Trophoblast cell (in vitro differentiated cells and primary cell): Measurements from ENCODE around the gene ERBB4.

Experiments
- DNase-seq, 2 donors: peaks; one replicate each; pipeline ENCODE4 v3.0.0-alpha.2; 2016
- H2AFZ ChIP-seq: 2 replicates; pipeline ENCODE4 v1.6.1; 2013; ENCODE audit warnings: low read length, moderate library complexity, mild to moderate bottlenecking; ENCODE audit not compliant: insufficient read depth, poor library complexity
- H2AK5ac ChIP-seq: 2 replicates; pipeline ENCODE4 v1.6.1; 2013; ENCODE audit warnings: mild to moderate bottlenecking, low read length
- H2BK120ac ChIP-seq: 2 replicates; pipeline ENCODE4 v1.6.1; 2013; ENCODE audit warnings: low read length, mild to moderate bottlenecking, moderate library complexity; ENCODE audit not compliant: insufficient read depth, poor library complexity
- H2BK12ac ChIP-seq: 2 replicates; pipeline ENCODE4 v1.6.1; 2013; ENCODE audit warnings: mild to moderate bottlenecking, low read length, moderate library complexity
- H2BK5ac ChIP-seq: 2 replicates; pipeline ENCODE4 v1.6.1; 2013; ENCODE audit warnings: low read length, low read depth, moderate library complexity, mild to moderate bottlenecking; ENCODE audit not compliant: poor library complexity
- H3K14ac ChIP-seq: 2 replicates; pipeline ENCODE4 v1.6.1; 2013; ENCODE audit warnings: mild to moderate bottlenecking, low read length
- H3K18ac ChIP-seq: 2 replicates; pipeline ENCODE4 v1.6.1; 2013; ENCODE audit warnings: mild to moderate bottlenecking, low read length
- H3K23ac ChIP-seq: 2 replicates; pipeline ENCODE4 v1.6.1; 2013; ENCODE audit warnings: low read length
- H3K27ac ChIP-seq: 2 replicates; pipeline ENCODE4 v1.5.1; 2013; ENCODE audit warnings: low read depth, mild to moderate bottlenecking, inconsistent platforms, low read length, moderate library complexity
- H3K27me3 ChIP-seq: 2 replicates; pipeline ENCODE4 v1.6.1; 2013; ENCODE audit warnings: inconsistent platforms, mild to moderate bottlenecking, low read length, moderate library complexity; ENCODE audit not compliant: insufficient read depth
- H3K36me3 ChIP-seq, 2 experiments: 1 replicate in 1 of 2; 2 replicates in 1 of 2; pipeline ENCODE4 v1.6.1; 2013; ENCODE audit warnings: low read length in 2 of 2, mild to moderate bottlenecking in 2 of 2, moderate library complexity in 1 of 2; ENCODE audit not compliant: insufficient read depth in 2 of 2, control insufficient read depth in 1 of 2
- H3K4ac ChIP-seq: 2 replicates; pipeline ENCODE4 v1.6.1; 2013; ENCODE audit warnings: low read depth, mild to moderate bottlenecking, low read length, moderate library complexity
- H3K4me1 ChIP-seq, 2 experiments: 1 replicate in 1 of 2; 2 replicates in 1 of 2; pipeline ENCODE4 v1.6.1; 2013; ENCODE audit warnings: low read length in 2 of 2, mild to moderate bottlenecking in 2 of 2, moderate library complexity in 1 of 2; ENCODE audit not compliant: insufficient read depth in 2 of 2, control insufficient read depth in 1 of 2
- H3K4me2 ChIP-seq: 2 replicates; pipeline ENCODE4 v1.6.1; 2013; ENCODE audit warnings: inconsistent platforms, mild to moderate bottlenecking, low read length, moderate library complexity
- H3K4me3 ChIP-seq: 2 replicates; pipeline ENCODE4 v1.5.1; 2013; ENCODE audit warnings: mild to moderate bottlenecking, low read depth, low read length, inconsistent platforms
- H3K79me1 ChIP-seq: one replicate; pipeline ENCODE4 v1.6.1; 2013; ENCODE audit warnings: low read length
- H3K79me2 ChIP-seq: 2 replicates; pipeline ENCODE4 v1.6.1; 2013; ENCODE audit warnings: low read length, mild to moderate bottlenecking; ENCODE audit not compliant: control insufficient read depth, insufficient read depth, poor library complexity
- H3K9ac ChIP-seq: 2 replicates; pipeline ENCODE4 v1.6.1; 2013; ENCODE audit warnings: mild to moderate bottlenecking, low read length
- H3K9me3 ChIP-seq: 2 replicates; pipeline ENCODE4 v1.6.1; 2013; ENCODE audit warnings: low read depth, mild to moderate bottlenecking, control low read depth, inconsistent platforms, low read length; ENCODE audit not compliant: insufficient read depth
- H4K12ac ChIP-seq: 2 replicates; pipeline ENCODE4 v1.6.1; 2013; ENCODE audit warnings: low read depth, mild to moderate bottlenecking, low read length, moderate library complexity
- H4K8ac ChIP-seq: 2 replicates; pipeline ENCODE4 v1.6.1; 2013; ENCODE audit warnings: low read depth, mild to moderate bottlenecking, low read length, moderate library complexity
- H4K91ac ChIP-seq: one replicate; pipeline ENCODE4 v1.6.1; 2013; ENCODE audit warnings: low read depth, mild to moderate bottlenecking, low read length, moderate library complexity
- WGBS: extraction: QIAGEN DNeasy Blood & Tissue Kit; methylation state at CpG from one replicate; pipeline ENCODE4 v1.1.7; 2013; ENCODE audit warnings: missing lambda C conversion rate; ENCODE audit not compliant: insufficient read length, insufficient coverage; ENCODE audit errors: extremely low coverage; 5-methylcytosine and 5-hydroxymethylcytosine counted together

ERBB4 gene

DNA sequence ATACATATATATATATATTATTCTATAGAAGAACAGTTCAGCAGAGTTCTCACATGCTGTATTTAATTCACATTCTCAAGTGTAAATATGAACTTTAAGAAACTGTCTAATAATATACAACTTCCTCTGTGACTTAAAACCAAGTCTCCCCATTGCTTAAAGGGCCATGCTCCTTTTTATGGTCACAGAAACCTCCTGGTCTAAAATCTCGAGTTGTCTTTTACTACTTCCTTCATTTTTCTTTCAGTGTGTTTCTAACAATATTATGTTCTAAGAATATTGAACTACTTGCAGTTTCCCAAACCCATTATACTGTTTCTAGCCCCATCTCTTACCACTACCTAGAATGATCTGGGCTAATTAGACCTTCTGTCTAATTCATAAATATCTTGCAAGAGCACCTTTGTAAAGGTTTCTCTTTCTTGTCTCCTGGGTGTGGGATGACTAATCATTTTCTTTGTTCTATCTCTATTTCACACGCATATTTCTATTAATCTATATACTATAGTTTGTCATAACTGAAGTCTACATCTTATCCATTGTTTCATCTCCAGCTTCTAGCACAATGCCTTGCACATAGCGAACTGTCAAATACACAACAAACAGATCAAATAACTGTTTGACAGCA is 48.8 kb downstream of the ERBB4 start:
- no peak overlapping the region for H2BK5ac ChIP-seq
- H3K4me1 ChIP-seq = no peaks in the 10 kb centered on the region
- no peak for DNase-seq
- no peaks in the 10 kb centered on the region for H3K9me3 ChIP-seq
- H3K36me3 ChIP-seq = no peaks in the 10 kb centered on the region
- no peak overlapping the region for H3K9ac ChIP-seq
- no peak overlapping the region for H3K4ac ChIP-seq
- H4K8ac ChIP-seq = no peak overlapping the region
- H3K14ac ChIP-seq = no peak overlapping the region
- no peak overlapping the region for H2BK120ac ChIP-seq
- no CpG with 5 or more reads among the region's 3 CpGs for WGBS
- H2BK12ac ChIP-seq = no peak overlapping the region
- no peak overlapping the region for H3K27ac ChIP-seq
- H2AFZ ChIP-seq = no peak overlapping the region
- no peaks in the 10 kb centered on the region for H3K79me2 ChIP-seq
- no peak overlapping the region for H4K12ac ChIP-seq
- H3K23ac ChIP-seq = no peak overlapping the region
- no peak overlapping the region for H3K4me2 ChIP-seq
- no peaks in the 10 kb centered on the region for H3K27me3 ChIP-seq
- H3K4me3 ChIP-seq = no peak overlapping the region
- H4K91ac ChIP-seq = no peak overlapping the region
- H3K79me1 ChIP-seq = no peaks in the 10 kb centered on the region
- no peak overlapping the region for H2AK5ac ChIP-seq
- no peak overlapping the region for H3K18ac ChIP-seq

DNA sequence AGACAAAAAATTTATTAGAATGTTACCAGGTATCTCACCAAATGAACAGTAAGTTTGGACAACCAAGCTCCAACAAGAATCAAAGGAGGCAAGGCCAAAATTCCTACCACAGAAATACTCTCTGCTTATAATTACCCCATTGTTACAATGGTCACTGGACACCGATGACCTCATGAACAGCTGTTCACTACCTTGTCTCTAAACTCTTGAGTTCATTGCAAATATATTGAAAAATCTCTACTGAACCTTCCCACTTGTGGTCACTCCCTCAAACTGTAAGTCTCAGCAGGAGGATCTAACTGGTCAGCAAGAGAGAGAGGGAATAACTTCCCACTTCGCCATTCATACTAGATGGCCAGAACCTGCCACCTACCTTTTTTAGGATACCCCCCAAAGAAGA is 50.0 kb downstream of the ERBB4 start:
- no peak overlapping the region for H3K23ac ChIP-seq
- H3K18ac ChIP-seq = no peak overlapping the region
- H3K36me3 ChIP-seq = no peaks in the 10 kb centered on the region
- H2BK5ac ChIP-seq = no peak overlapping the region
- no peak overlapping the region for H3K4ac ChIP-seq
- no peaks in the 10 kb centered on the region for H3K9me3 ChIP-seq
- H4K8ac ChIP-seq = no peak overlapping the region
- H2BK12ac ChIP-seq = no peak overlapping the region
- no peaks in the 10 kb centered on the region for H3K4me1 ChIP-seq
- no peak overlapping the region for H2AK5ac ChIP-seq
- H4K91ac ChIP-seq = no peak overlapping the region
- H3K27me3 ChIP-seq = no peaks in the 10 kb centered on the region
- H3K9ac ChIP-seq = no peak overlapping the region
- no peak for DNase-seq
- no peak overlapping the region for H3K27ac ChIP-seq
- H4K12ac ChIP-seq = no peak overlapping the region
- H3K4me2 ChIP-seq = no peak overlapping the region
- no peak overlapping the region for H2AFZ ChIP-seq
- H3K14ac ChIP-seq = no peak overlapping the region
- no CpG with 5 or more reads among the region's 2 CpGs for WGBS
- no peaks in the 10 kb centered on the region for H3K79me2 ChIP-seq
- no peak overlapping the region for H2BK120ac ChIP-seq
- H3K4me3 ChIP-seq = no peak overlapping the region
- H3K79me1 ChIP-seq = no peaks in the 10 kb centered on the region

DNA sequence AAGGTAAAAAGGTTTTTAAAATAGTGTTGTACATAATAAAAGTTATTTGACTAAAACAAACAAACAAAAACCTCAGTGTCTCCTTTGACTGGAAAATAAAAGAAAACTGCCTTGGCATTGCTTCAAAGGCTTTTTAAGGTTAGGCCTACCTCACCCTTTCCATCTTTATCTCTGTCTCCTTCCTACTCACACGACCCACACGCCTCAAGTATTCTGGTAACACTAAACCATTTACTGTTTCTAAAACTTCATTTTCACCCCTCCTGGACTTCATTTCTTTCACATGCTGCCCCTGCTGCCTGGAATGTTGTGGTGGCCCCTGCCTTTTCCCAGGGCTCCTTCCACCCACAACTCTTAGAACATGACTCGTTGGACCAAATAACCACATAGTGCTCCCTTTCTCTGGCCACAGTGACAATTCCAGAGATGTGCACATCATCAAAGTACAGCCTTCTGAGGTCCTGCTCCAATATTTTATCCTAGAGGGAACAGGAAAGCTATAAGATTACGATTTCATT is 54.0 kb downstream of the ERBB4 start:
- Histone ChIP-seq H3K9ac (no peak overlapping the region), H2BK12ac (no peak overlapping the region), H3K79me1 (no peaks in the 10 kb centered on the region), H3K36me3 (no peaks in the 10 kb centered on the region), H3K14ac (no peak overlapping the region), H2BK120ac (no peak overlapping the region), H2AFZ (no peak overlapping the region), H3K18ac (no peak overlapping the region), H4K8ac (no peak overlapping the region), H3K9me3 (no peaks in the 10 kb centered on the region), H3K79me2 (no peaks in the 10 kb centered on the region), H3K4me3 (no peak overlapping the region), H3K4ac (no peak overlapping the region), H3K4me2 (no peak overlapping the region), H2AK5ac (no peak overlapping the region), H3K27ac (no peak overlapping the region), H4K91ac (no peak overlapping the region), H2BK5ac (no peak overlapping the region), H3K4me1 (no peaks in the 10 kb centered on the region), H4K12ac (no peak overlapping the region), H3K27me3 (no peaks in the 10 kb centered on the region), H3K23ac (no peak overlapping the region)
- DNase-seq = no peak
- WGBS = 100% methylated on average over 2 of the region's 4 CpGs

DNA sequence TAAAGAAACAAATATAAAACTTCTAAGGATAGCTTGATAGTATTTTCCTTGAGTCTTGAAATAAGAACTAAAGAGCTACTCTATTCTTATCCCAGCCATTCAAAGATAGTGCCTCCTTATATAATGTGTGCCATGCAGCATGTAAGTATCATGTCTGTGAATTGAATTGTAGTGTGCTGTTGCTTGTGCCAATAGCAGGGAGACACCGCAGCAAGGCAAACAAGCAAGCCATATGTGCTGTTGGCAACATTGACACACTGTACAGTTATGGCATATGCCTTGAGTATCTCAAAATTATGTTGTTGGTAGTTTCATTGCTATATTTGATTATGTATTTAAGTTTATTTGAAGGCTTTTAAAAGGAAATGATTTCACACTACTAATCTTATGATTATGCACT is 58.2 kb downstream of the ERBB4 start:
- H4K12ac ChIP-seq = no peak overlapping the region
- no peak overlapping the region for H2BK12ac ChIP-seq
- H3K36me3 ChIP-seq = no peaks in the 10 kb centered on the region
- no peak overlapping the region for H3K18ac ChIP-seq
- H3K9me3 ChIP-seq = no peaks in the 10 kb centered on the region
- H2BK120ac ChIP-seq = no peak overlapping the region
- no peak overlapping the region for H3K4me3 ChIP-seq
- H2AK5ac ChIP-seq = no peak overlapping the region
- H2AFZ ChIP-seq = no peak overlapping the region
- H3K79me1 ChIP-seq = no peaks in the 10 kb centered on the region
- no peak overlapping the region for H3K14ac ChIP-seq
- H3K4me1 ChIP-seq = no peaks in the 10 kb centered on the region
- DNase-seq = no peak
- no peak overlapping the region for H3K4ac ChIP-seq
- no peaks in the 10 kb centered on the region for H3K27me3 ChIP-seq
- WGBS = no CpG with 5 or more reads among the region's 1 CpG
- H3K27ac ChIP-seq = no peak overlapping the region
- H3K79me2 ChIP-seq = no peaks in the 10 kb centered on the region
- H3K9ac ChIP-seq = no peak overlapping the region
- H2BK5ac ChIP-seq = no peak overlapping the region
- no peak overlapping the region for H3K23ac ChIP-seq
- no peak overlapping the region for H4K91ac ChIP-seq
- no peak overlapping the region for H4K8ac ChIP-seq
- no peak overlapping the region for H3K4me2 ChIP-seq
